Stimulated activated naive CD4-positive, alpha-beta T cell (primary cell): ENCODE data around the gene CA5A.
"Not testable (repeated sequence)": the region's sequence is repeated elsewhere in the genome, so short reads cannot be mapped to it uniquely, and the experiment has no call there.

Experiments
- DNase-seq, 6 experiments: peaks; one replicate each; lab custom pipeline; 2025; lab: John Stamatoyannopoulos, UW

Gene CA5A

DNA sequence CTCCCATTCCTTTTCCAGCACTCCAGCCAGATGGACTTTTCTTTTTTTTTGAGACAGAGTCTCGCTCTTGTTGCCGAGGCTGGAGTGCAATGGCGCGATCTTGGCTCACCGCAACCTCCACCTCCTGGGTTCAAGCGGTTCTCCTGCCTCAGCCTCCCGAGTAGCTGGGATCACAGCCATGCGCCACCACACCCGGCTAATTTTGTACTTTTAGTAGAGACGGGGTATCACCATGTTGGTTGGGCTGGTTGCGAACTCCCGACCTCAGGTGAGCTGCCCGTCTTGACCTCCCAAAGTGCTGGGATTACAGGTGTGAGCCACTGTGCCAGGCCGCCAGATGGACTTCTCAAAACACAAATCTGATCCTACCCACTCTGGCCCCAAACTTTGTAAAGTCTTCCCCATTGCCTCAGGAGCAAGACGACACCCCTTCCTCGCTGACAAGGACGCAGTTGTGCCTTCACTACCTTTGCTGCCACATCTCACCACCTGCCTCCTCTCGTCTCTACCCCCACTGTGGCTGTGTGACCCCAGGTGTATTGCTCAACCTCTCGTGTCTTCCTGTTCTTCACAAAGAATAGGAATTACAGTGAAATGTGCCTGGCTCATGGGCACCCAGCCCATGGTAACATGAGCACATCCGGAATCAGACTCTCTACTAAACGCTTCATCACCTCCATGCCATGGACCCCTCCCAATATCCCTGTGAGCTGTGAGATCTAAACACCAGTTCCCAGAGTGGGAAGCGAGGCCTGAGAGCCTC lies 11.2 kb upstream of the CA5A start:
- no peak for DNase-seq

DNA sequence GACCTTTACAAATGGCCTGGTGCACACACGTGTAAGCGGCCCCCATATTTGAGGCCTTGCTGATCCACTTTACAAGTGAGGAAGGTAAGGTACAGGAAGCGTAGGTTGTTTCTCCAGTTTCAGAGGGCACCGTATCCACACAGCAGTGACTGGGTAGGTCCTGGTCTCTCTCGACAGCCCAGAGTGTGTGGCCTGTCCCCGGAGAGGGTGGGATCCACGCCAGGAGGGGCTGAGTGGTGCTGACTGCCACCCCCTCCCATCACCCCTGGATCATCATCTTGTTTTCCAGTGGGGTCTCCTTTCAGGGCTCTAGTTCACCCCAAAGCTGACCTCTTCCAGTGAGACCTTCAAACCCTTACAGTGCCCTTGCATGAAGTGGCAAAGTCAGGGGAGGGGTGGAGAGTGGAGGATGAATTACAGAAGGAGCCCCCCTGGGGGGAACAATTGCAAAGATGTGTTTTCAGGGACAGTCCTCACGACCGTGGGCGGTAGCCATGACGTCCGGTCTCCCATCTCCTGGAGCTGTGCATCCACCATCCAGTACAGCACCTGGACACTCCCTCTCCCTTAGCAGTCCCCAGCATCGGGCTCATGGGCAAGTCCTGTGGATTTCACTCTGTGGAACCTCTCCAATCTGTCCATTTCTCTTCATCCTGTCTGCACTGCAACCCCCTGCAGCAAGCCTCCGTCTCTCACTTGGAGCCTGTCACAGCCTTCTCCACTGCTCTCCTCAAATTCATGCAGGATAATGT lies 10.4 kb upstream of the CA5A start:
- DNase-seq = no peak

GRCh38 chr16:87945351-87946042 lies 9.2 kb upstream of the CA5A start:
- peak in 1 of 6 experiments; percentile 14 for DNase-seq

DNA sequence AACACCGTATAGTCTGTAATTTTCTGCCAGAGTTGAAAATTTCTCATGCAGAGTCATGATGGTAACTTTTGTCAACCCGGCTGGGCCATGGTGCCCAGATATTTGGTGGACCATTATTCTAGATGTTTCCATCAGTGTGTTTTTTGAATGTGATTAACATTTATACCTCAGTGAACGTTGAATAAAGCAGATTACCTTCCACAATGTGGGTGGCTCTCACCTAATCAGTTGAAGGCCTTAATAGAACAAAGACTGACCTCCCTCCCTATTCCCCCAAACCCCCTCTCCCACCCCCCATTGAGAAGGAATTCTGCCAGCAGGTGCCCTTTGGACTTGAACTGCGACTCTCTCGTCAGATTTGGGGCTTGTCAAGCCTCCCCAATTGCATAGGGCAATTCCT lies 6.4 kb upstream of the CA5A start:
- no peak for DNase-seq

- DNase-seq = no peak
Measured at GRCh38 chr16:87939562-87940423, 3.5 kb upstream of the CA5A start.

GRCh38 chr16:87938412-87938949 lies 2.2 kb upstream of the CA5A start:
- no peak for DNase-seq

DNA sequence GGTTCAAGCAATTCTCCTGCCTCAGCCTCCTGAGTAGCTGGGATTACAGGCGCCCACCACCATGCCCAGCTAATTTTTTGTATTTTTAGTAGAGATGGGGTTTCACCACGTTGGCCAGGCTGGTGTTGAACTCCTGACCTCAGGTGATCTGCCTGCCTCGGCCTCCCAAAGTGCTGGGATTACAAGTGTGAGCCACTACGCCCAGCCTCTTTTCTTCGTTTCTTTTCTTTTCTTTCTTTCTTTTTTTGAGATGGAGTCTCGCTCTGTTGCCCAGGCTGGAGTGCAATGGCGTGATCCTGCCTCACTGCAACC lies 858 bp upstream of the CA5A start:
- not testable (repeated sequence) for DNase-seq

DNA sequence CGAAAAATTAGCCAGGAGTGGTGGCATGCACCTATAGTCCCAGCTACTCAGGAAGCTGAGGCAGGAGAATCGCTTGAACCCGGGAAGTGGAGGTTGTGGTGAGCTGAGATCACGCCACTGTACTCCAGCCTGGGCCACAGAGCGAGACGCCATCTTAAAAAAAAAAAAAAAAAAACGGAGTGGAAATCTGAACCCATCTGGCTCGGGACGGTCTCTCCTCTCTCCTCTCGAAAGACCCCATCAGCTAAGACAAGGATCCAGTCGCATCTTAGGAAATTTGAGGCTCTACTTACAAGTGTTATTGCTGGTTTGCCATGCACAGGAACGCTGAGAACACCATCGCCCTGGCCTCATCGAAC lies 334 bp downstream of the CA5A start:
- not testable (repeated sequence) for DNase-seq

- not testable (repeated sequence) for DNase-seq
Measured at GRCh38 chr16:87934752-87935425, 1.4 kb downstream of the CA5A start.

DNA sequence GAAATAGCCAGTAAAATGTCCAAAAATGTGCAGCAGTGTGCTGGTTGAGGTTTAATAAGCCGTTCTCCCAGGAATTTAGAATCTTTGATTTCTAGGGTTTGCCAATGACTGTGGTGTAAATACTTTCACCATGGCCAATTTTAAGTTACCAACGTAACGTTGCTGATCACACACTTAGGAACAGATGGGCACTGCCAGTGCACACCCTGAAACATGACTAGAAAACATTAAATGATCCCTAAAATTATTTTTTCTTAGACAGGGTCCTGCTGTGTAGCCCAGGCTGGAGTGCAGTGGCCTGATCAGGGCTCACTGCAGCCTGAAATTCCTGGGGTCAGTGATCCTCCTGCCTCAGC lies 3.2 kb downstream of the CA5A start:
- DNase-seq = no peak

GRCh38 chr16:87932475-87933139 lies 3.7 kb downstream of the CA5A start:
- not testable (repeated sequence) for DNase-seq

- DNase-seq = no peak
Measured at GRCh38 chr16:87931504-87931903, 4.8 kb downstream of the CA5A start.

- no peak for DNase-seq
Measured at GRCh38 chr16:87930456-87930855, 5.9 kb downstream of the CA5A start.

DNA sequence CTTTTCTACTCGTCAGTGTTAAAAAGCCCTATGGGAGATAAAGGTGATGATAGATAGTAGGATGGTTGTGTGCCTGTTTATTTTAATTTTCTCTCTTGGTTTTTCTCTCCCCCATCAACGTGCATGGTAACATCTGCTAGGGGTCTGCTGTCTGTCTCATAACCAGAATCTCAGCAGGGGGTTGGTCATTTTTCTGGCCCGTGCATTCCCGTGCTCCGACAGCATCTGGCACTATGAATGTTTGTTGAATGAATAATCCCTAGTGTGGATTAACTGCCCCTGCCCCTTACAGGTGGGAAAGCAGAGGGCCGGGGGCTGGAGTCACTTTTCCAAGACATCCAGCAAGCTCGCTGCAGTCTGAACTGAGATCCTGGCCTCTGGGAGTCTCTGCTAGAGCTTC lies 6.3 kb downstream of the CA5A start:
- no peak for DNase-seq

DNA sequence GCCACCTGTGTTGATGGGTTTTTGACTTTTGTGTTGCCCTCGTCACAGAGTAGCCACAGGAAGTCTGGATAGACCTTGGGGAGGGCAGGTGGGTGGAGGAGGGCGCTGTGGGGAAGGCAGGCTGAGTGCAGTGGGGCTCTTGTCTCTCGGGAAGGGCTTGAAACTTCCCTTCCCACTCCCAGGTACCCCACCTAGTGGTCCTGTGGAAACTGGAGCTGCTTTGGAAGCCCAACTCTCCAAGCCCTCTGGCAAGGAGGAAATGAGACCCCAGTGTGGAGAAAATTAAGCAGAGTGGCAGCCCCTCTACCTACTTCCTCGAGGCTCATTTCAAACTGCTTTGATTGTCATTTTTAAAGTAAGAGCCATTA lies 9.2 kb downstream of the CA5A start:
- no peak for DNase-seq

GRCh38 chr16:87926246-87927194 lies 9.8 kb downstream of the CA5A start:
- peak in 1 of 6 experiments; percentile 14 for DNase-seq

DNA sequence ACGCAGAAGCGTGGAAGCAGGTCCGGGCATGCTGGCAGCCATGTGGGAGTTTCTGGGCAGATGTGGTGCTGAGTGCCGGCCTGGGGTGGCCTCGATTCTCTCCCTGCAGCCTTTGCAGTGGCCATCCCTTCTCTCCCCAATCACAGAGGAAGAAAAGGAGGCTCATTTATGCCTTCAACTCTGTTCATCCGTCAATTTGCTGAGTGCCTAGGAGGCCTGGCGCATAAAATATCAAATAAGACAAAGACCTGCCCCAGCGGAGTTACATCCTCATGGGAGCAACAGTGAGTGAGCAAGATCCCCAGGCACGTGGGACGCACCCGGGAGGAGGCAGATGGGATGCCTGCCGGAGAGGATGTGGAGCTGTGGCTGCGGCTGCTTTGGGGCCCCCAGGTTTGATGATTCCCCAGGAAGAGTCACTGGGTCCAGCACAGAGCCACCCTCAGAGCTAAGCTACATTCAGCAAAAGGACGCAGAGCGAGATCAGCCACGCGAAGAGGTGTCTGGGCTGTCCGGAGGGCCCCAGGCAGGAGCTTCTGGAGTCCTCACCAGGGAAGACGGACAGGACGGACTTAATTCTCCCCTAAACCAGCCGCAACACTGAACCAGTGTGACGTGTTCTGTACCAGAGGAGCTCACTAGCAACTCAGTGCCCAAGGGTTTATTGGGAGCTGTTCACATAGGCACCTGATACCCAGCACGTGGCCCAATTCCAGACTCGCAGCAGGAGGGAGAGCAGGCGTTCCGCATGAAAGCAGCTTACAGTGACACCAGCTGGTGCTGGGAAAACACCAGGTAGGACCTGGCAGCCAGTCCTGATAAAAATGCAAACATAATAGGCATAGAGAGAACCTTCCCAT lies 11.3 kb downstream of the CA5A start:
- no peak for DNase-seq

DNA sequence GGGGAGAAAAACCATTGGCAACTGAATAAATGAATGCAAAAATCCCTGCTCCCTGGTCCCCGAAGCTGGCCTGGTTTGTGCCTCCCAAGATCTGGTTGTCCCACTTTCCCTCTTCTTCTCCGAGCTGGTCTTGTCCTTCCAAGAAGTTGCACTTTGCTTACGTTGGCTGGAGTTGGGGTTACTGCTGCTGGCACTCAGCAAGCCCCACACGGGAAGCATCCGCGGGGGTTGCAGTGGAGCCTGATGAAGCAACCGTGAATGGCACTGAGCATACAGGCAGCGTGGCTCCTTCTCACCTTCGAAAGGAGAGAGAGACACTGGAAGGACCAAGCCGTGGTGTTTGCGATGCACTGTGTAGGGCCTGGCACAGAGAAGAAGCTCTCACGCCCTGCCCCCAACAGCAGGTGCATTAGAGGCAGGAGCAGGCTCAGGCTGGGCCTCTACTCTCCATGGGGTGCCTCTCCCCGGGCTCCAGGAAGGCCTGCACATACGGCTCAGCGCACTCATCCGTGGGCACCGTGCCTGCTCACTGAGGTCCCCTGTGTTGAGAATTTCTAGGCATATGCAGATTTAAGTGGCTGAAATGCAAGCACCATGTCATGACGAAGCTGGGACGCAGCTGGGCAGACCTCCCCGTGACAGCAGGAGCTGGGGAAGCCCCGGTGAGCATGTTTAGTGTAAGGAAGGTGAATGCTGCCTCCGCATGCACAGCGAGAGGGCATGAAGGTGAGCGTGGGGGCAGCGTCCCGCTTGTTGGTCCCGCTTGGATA lies 12.1 kb downstream of the CA5A start:
- DNase-seq = no peak
